HEK293 (cell line): ENCODE results near the gene MAPRE3.

Source experiments
- BCL11B ChIP-seq: fragments of 450-650 bp; formaldehyde crosslinking; IDR thresholded peaks from 2 replicates; pipeline ENCODE4 v1.5.1; 2016; ENCODE audit warnings: low read depth, missing biosample characterization, missing genetic modification characterization
- CTCF ChIP-seq: fragments of 450-650 bp; formaldehyde crosslinking; IDR thresholded peaks from 2 replicates; pipeline ENCODE4 v1.5.1; 2016; ENCODE audit warnings: missing biosample characterization, missing genetic modification characterization
- PATZ1 ChIP-seq: fragments of 450-650 bp; formaldehyde crosslinking; IDR thresholded peaks from 2 replicates; pipeline ENCODE4 v1.5.1; 2016; ENCODE audit warnings: missing biosample characterization, missing genetic modification characterization
- PBX3 ChIP-seq: sonication (generic); formaldehyde crosslinking; IDR thresholded peaks from 2 replicates; pipeline ENCODE4 v1.8.1; 2022; ENCODE audit warnings: mild to moderate bottlenecking, moderate library complexity, missing genetic modification reagents
- YY2 ChIP-seq: fragments of 450-650 bp; formaldehyde crosslinking; IDR thresholded peaks from 2 replicates; pipeline ENCODE4 v1.5.1; 2016; ENCODE audit warnings: missing biosample characterization, missing genetic modification characterization
- ZBTB20 ChIP-seq: fragments of 450-650 bp; formaldehyde crosslinking; IDR thresholded peaks from 2 replicates; pipeline ENCODE4 v1.5.1; 2016; ENCODE audit warnings: missing biosample characterization, missing genetic modification characterization
- ZNF133 ChIP-seq: fragments of 450-650 bp; formaldehyde crosslinking; IDR thresholded peaks from 2 replicates; pipeline ENCODE4 v1.5.1; 2016; ENCODE audit warnings: missing biosample characterization, missing genetic modification characterization
- ZNF138 ChIP-seq: fragments of 450-650 bp; formaldehyde crosslinking; IDR thresholded peaks from 2 replicates; pipeline ENCODE4 v1.5.1; 2016; ENCODE audit warnings: missing biosample characterization, missing genetic modification characterization, borderline replicate concordance
- ZNF2 ChIP-seq: fragments of 450-650 bp; formaldehyde crosslinking; IDR thresholded peaks from 2 replicates; pipeline ENCODE4 v1.5.1; 2016; ENCODE audit warnings: missing biosample characterization, missing genetic modification characterization
- ZNF354C ChIP-seq: fragments of 450-650 bp; formaldehyde crosslinking; IDR thresholded peaks from 2 replicates; pipeline ENCODE4 v1.5.1; 2016; ENCODE audit warnings: missing biosample characterization, missing genetic modification characterization, low read depth, borderline replicate concordance
- ZNF473 ChIP-seq: fragments of 450-650 bp; formaldehyde crosslinking; IDR thresholded peaks from 2 replicates; pipeline ENCODE4 v1.5.1; 2017; ENCODE audit warnings: missing biosample characterization, missing genetic modification characterization
- ZSCAN18 ChIP-seq: fragments of 450-650 bp; formaldehyde crosslinking; IDR thresholded peaks from 2 replicates; pipeline ENCODE4 v1.5.1; 2016; ENCODE audit warnings: missing biosample characterization, missing genetic modification characterization

GRCh38 chr2:26964446-26965130 lies 5.8 kb upstream of the MAPRE3 start:
- no peak for TF ChIP-seq CTCF (tag by site-specific recombination)
- TF ChIP-seq ZNF138 (tag by site-specific recombination): no peak
- no peak for TF ChIP-seq ZSCAN18 (tag by site-specific recombination)
- TF ChIP-seq YY2 (tag by site-specific recombination): no peak
- no peak for TF ChIP-seq PATZ1 (tag by site-specific recombination)
- no peak for TF ChIP-seq ZNF2 (tag by site-specific recombination)
- TF ChIP-seq ZBTB20: no peak
- no peak for TF ChIP-seq BCL11B (tag by site-specific recombination)
- no peak for TF ChIP-seq PBX3 (CRISPR knock-in tag)
- no peak for TF ChIP-seq ZNF354C
- no peak for TF ChIP-seq ZNF473 (tag by site-specific recombination)
- no peak for TF ChIP-seq ZNF133 (tag by site-specific recombination)
